Neuronal stem cell (in vitro differentiated cells): ENCODE data around the gene LMTK2.

Source experiments
- DNase-seq: peaks from one replicate; pipeline ENCODE4 v3.0.0-alpha.2; 2013; ENCODE audit warnings: low spot score
- H2AFZ ChIP-seq: one replicate; pipeline ENCODE4 v1.6.1; 2013; ENCODE audit warnings: mild to moderate bottlenecking, low read length, inconsistent platforms
- H2AK5ac ChIP-seq: 2 replicates; pipeline ENCODE4 v1.6.1; 2013; ENCODE audit warnings: low read depth, mild to moderate bottlenecking, inconsistent platforms, low read length, moderate library complexity, mixed read lengths
- H2BK120ac ChIP-seq: 2 replicates; pipeline ENCODE4 v1.6.1; 2013; ENCODE audit warnings: low read depth, mild to moderate bottlenecking, inconsistent platforms, low read length, moderate library complexity, mixed read lengths
- H2BK12ac ChIP-seq: one replicate; pipeline ENCODE4 v1.6.1; 2013; ENCODE audit warnings: low read length, inconsistent platforms
- H2BK15ac ChIP-seq: 2 replicates; pipeline ENCODE4 v1.6.1; 2013; ENCODE audit warnings: mild to moderate bottlenecking, low read length, inconsistent platforms, mixed read lengths
- H2BK5ac ChIP-seq: one replicate; pipeline ENCODE4 v1.6.1; 2013; ENCODE audit warnings: inconsistent platforms, mild to moderate bottlenecking, low read length, moderate library complexity
- H3K14ac ChIP-seq: one replicate; pipeline ENCODE4 v1.6.1; 2013; ENCODE audit warnings: low read length, inconsistent platforms
- H3K18ac ChIP-seq: 2 replicates; pipeline ENCODE4 v1.6.1; 2013; ENCODE audit warnings: low read length, inconsistent platforms
- H3K23ac ChIP-seq: 2 replicates; pipeline ENCODE4 v1.6.1; 2013; ENCODE audit warnings: low read depth, mild to moderate bottlenecking, mixed read lengths, low read length, inconsistent platforms; ENCODE audit not compliant: poor library complexity
- H3K27ac ChIP-seq: replicated peaks from 3 replicates; pipeline ENCODE4 v1.5.1; 2013; ENCODE audit warnings: low read length, inconsistent platforms
- H3K27me3 ChIP-seq, 3 experiments: 2 replicates each; pipeline ENCODE4 v1.6.1; 2013; ENCODE audit warnings: low read length in 3 of 3, mild to moderate bottlenecking in 2 of 3, inconsistent platforms in 1 of 3, low read depth in 1 of 3, mixed read lengths in 1 of 3, moderate library complexity in 1 of 3; ENCODE audit not compliant: control insufficient read depth in 3 of 3, insufficient read depth in 3 of 3
- H3K36me3 ChIP-seq, 2 donors: replicated peaks in 1 of 2; 2 replicates each; pipeline ENCODE4 v1.6.1; 2013; ENCODE audit warnings: low read length in 2 of 2; ENCODE audit not compliant: control insufficient read depth in 2 of 2, insufficient read depth in 2 of 2
- H3K4ac ChIP-seq: 2 replicates; pipeline ENCODE4 v1.6.1; 2013; ENCODE audit warnings: inconsistent platforms, mild to moderate bottlenecking, low read length, moderate library complexity
- H3K4me1 ChIP-seq, 2 donors: 1 replicate in 1 of 2; 2 replicates in 1 of 2; pipeline ENCODE4 v1.6.1; 2013; ENCODE audit warnings: low read length in 2 of 2, low read depth in 1 of 2; ENCODE audit not compliant: control insufficient read depth in 2 of 2, insufficient read depth in 1 of 2
- H3K4me2 ChIP-seq: one replicate; pipeline ENCODE4 v1.6.1; 2013; ENCODE audit warnings: mild to moderate bottlenecking, low read length, inconsistent platforms; ENCODE audit not compliant: insufficient read depth, poor library complexity, severe bottlenecking
- H3K4me3 ChIP-seq, 2 donors: 2 replicates each; pipeline ENCODE4 v1.5.1; 2013; ENCODE audit warnings: low read length in 2 of 2, mild to moderate bottlenecking in 2 of 2, inconsistent platforms in 1 of 2, moderate library complexity in 1 of 2
- H3K79me1 ChIP-seq: one replicate; pipeline ENCODE4 v1.6.1; 2013; ENCODE audit warnings: low read depth, mild to moderate bottlenecking, inconsistent platforms, low read length, moderate library complexity
- H3K9ac ChIP-seq: one replicate; pipeline ENCODE4 v1.6.1; 2013; ENCODE audit warnings: mild to moderate bottlenecking, low read depth, low read length, inconsistent platforms; ENCODE audit not compliant: poor library complexity
- H3K9me3 ChIP-seq, 2 donors: replicated peaks in 1 of 2; 2 replicates each; pipeline versions ENCODE3 to v1.6.1; 2013; ENCODE audit warnings: low read length in 2 of 2, mild to moderate bottlenecking in 2 of 2, inconsistent platforms in 1 of 2, low read depth in 1 of 2, mixed read lengths in 1 of 2, moderate library complexity in 1 of 2; ENCODE audit not compliant: control insufficient read depth in 2 of 2, insufficient read depth in 1 of 2
- H4K8ac ChIP-seq: one replicate; pipeline ENCODE4 v1.6.1; 2013; ENCODE audit warnings: low read depth, mild to moderate bottlenecking, inconsistent platforms, low read length, moderate library complexity
- H4K91ac ChIP-seq: one replicate; pipeline ENCODE4 v1.6.1; 2013; ENCODE audit warnings: low read length, low read depth, mild to moderate bottlenecking, inconsistent platforms; ENCODE audit not compliant: poor library complexity
- WGBS, 2 donors: extraction: QIAGEN DNeasy Blood & Tissue Kit; methylation state at CpG; one replicate each; pipeline ENCODE4 v1.1.7; 2013; ENCODE audit warnings: missing lambda C conversion rate in 2 of 2, mixed read lengths in 1 of 2; ENCODE audit not compliant: insufficient read length in 2 of 2, insufficient replicate concordance in 1 of 2; ENCODE audit errors: extremely low coverage in 2 of 2; 5-methylcytosine and 5-hydroxymethylcytosine counted together

LMTK2 gene

GRCh38 chr7:98178321-98178720 is 71.7 kb downstream of the LMTK2 start:
- Histone ChIP-seq H3K23ac (peak overlapping the region; percentile 12), H3K4ac (no peak overlapping the region), H3K4me2 (no peak overlapping the region), H3K9me3 (peaks cover 0 to 2% of the 10 kb centered on the region in 2 donors), H3K4me3 (no peak overlapping the region), H3K9ac (no peak overlapping the region), H3K14ac (no peak overlapping the region), H3K27ac (no peak overlapping the region), H3K36me3 (peaks cover 10 to 52% of the 10 kb centered on the region in 2 donors), H3K18ac (no peak overlapping the region), H3K27me3 (no peaks in the 10 kb centered on the region), H3K4me1 (no peaks in the 10 kb centered on the region), H2BK12ac (no peak overlapping the region), H2AK5ac (no peak overlapping the region), H2BK5ac (no peak overlapping the region), H2BK120ac (no peak overlapping the region), H3K79me1 (peaks cover 3% of the 10 kb centered on the region), H2BK15ac (no peak overlapping the region), H2AFZ (no peak overlapping the region), H4K8ac (no peak overlapping the region), H4K91ac (no peak overlapping the region)
- no CpG with 5 or more reads among the region's 16 CpGs for WGBS, 2 donors
- no peak for DNase-seq

- peak overlapping the region; percentile 71 for H3K9ac ChIP-seq
- peaks cover 10 to 51% of the 10 kb centered on the region in 2 donors for H3K36me3 ChIP-seq
- no peak overlapping the region for H3K18ac ChIP-seq
- H3K27ac ChIP-seq: no peak overlapping the region
- no peaks in the 10 kb centered on the region for H3K27me3 ChIP-seq
- H2AK5ac ChIP-seq: no peak overlapping the region
- peaks cover 2 to 3% of the 10 kb centered on the region in 2 donors for H3K9me3 ChIP-seq
- H2AFZ ChIP-seq: no peak overlapping the region
- H2BK5ac ChIP-seq: no peak overlapping the region
- peak overlapping the region; percentile 23 for H4K8ac ChIP-seq
- no peak overlapping the region for H2BK120ac ChIP-seq
- H2BK15ac ChIP-seq: no peak overlapping the region
- DNase-seq: no peak
- no peak overlapping the region for H4K91ac ChIP-seq
- H3K4ac ChIP-seq: no peak overlapping the region
- H3K79me1 ChIP-seq: peaks cover 3% of the 10 kb centered on the region
- H3K23ac ChIP-seq: peak overlapping the region; percentile 52
- no peaks in the 10 kb centered on the region for H3K4me1 ChIP-seq
- peak overlapping the region in 1 of 2 donors; percentile 70 for H3K4me3 ChIP-seq
- no peak overlapping the region for H3K14ac ChIP-seq
- no CpG with 5 or more reads among the region's 10 CpGs for WGBS, 2 donors
- H2BK12ac ChIP-seq: no peak overlapping the region
- no peak overlapping the region for H3K4me2 ChIP-seq
These were observed 72.3 kb downstream of the LMTK2 start for GRCh38 chr7:98178762-98179490.

GRCh38 chr7:98180751-98181150 is 74.1 kb downstream of the LMTK2 start:
- Histone ChIP-seq H2BK15ac (no peak overlapping the region), H2BK5ac (no peak overlapping the region), H3K14ac (no peak overlapping the region), H3K18ac (no peak overlapping the region), H3K9me3 (peaks cover 0 to 3% of the 10 kb centered on the region in 2 donors), H3K23ac (no peak overlapping the region), H3K79me1 (peaks cover 3% of the 10 kb centered on the region), H3K27ac (no peak overlapping the region), H4K91ac (no peak overlapping the region), H3K4me1 (no peaks in the 10 kb centered on the region), H4K8ac (no peak overlapping the region), H3K9ac (no peak overlapping the region), H3K4ac (no peak overlapping the region), H2AFZ (no peak overlapping the region), H3K4me2 (no peak overlapping the region), H2BK120ac (no peak overlapping the region), H3K27me3 (no peaks in the 10 kb centered on the region), H2BK12ac (no peak overlapping the region), H3K4me3 (no peak overlapping the region), H2AK5ac (no peak overlapping the region), H3K36me3 (peaks cover 7 to 38% of the 10 kb centered on the region in 2 donors)
- DNase-seq: no peak
- no CpG with 5 or more reads among the region's 8 CpGs for WGBS, 2 donors

GRCh38 chr7:98185101-98185500 is 78.4 kb downstream of the LMTK2 start:
- Histone ChIP-seq H3K23ac (no peak overlapping the region), H3K18ac (no peak overlapping the region), H2BK12ac (no peak overlapping the region), H2BK5ac (no peak overlapping the region), H3K9ac (no peak overlapping the region), H3K4me1 (no peaks in the 10 kb centered on the region), H3K4me2 (no peak overlapping the region), H4K91ac (no peak overlapping the region), H3K36me3 (peaks cover 5 to 40% of the 10 kb centered on the region in 2 donors), H4K8ac (no peak overlapping the region), H2BK15ac (no peak overlapping the region), H2BK120ac (no peak overlapping the region), H3K27me3 (no peaks in the 10 kb centered on the region), H3K79me1 (no peaks in the 10 kb centered on the region), H2AFZ (no peak overlapping the region), H3K14ac (no peak overlapping the region), H3K4ac (no peak overlapping the region), H3K4me3 (no peak overlapping the region), H3K27ac (no peak overlapping the region), H2AK5ac (no peak overlapping the region), H3K9me3 (peaks cover 5 to 9% of the 10 kb centered on the region in 2 donors)
- no CpG with 5 or more reads among the region's 7 CpGs for WGBS, 2 donors
- DNase-seq: no peak
